HCT116 (cell line): ENCODE results near the gene POLN. TPM values are rescaled to one million over a fixed set of nuclear protein-coding genes. Genes with fewer than 3 reads are reported as not detected.

Experiments used
- ATAC-seq: fragments of 200-7000 bp; cut with Tn5 transposase; 2 replicates; pipeline ENCODE4 v1.9.1; 2020; ENCODE audit warnings: mild to moderate bottlenecking, moderate library complexity
- BruUV-seq: library from RNA; stranded (reverse); fragments of 400-500 nt; replicated peaks from 2 replicates; lab custom pipeline; 2021; lab: Mats Ljungman, UMichigan
- CTCF ChIA-PET: fragments of 300-600 bp; sonication (Branson Sonifier 250); formaldehyde crosslinking; loops from one replicate; lab custom pipeline; 2021; ENCODE audit warnings: antibody characterized with exemption; lab: Charles Lee
- POLR2A ChIA-PET: fragments of 300-600, 350-600 bp; sonication (Branson Sonifier 250); formaldehyde crosslinking; loops from one replicate; lab custom pipeline; 2021; ENCODE audit warnings: antibody characterized with exemption; lab: Charles Lee
- RAD21 ChIA-PET, 2 experiments: fragments of 300-600 bp; sonication (Branson Sonifier 250); formaldehyde crosslinking; loops; one replicate each; lab custom pipeline; 2023; ENCODE audit warnings: low total read pairs in 2 of 2; ENCODE audit not compliant: uncharacterized antibody in 2 of 2, unreplicated experiment in 2 of 2, low non-redundant PET in 1 of 2; lab: Charles Lee
- DNase-seq: peaks from one replicate; pipeline ENCODE4 v3.0.0-alpha.2; 2010; ENCODE audit warnings: low read depth, low spot score
- H2AFZ ChIP-seq: fragments of 200-600 bp; shearing (Covaris generic), sonication (generic); 2 replicates; pipeline ENCODE4 v1.6.1; 2017; ENCODE audit warnings: low read depth, mixed run types, mixed read lengths, antibody characterized with exemption, low read length; ENCODE audit not compliant: poor library complexity, severe bottlenecking
- H3K27ac ChIP-seq: 2 replicates; pipeline ENCODE4 v1.5.1; 2012; ENCODE audit warnings: low read depth, low read length
- H3K27me3 ChIP-seq: fragments of 200-600 bp; sonication (generic); 2 replicates; pipeline ENCODE4 v1.6.1; 2016; ENCODE audit warnings: mixed run types, low read length, mixed read lengths; ENCODE audit not compliant: insufficient read depth
- H3K36me3 ChIP-seq, 2 experiments: fragments of 200-500 bp in 1 of 2; fragments of 200-600 bp in 1 of 2; sonication (Bioruptor generic) in 1 of 2; sonication (generic) in 1 of 2; 2 replicates each; pipeline versions ENCODE4 v1.5.1 to v1.6.1; 2014 to 2016; ENCODE audit warnings: low read length in 2 of 2, inconsistent platforms in 1 of 2, mixed read lengths in 1 of 2, mixed run types in 1 of 2; ENCODE audit not compliant: insufficient read depth in 2 of 2, control insufficient read depth in 1 of 2
- H3K4me1 ChIP-seq, 2 experiments: fragments of 200-600 bp in 1 of 2; sonication (generic) in 1 of 2; 2 replicates each; pipeline versions ENCODE4 v1.5.1 to v1.6.1; 2012 to 2017; ENCODE audit warnings: low read length in 2 of 2, inconsistent platforms in 1 of 2, mild to moderate bottlenecking in 1 of 2, mixed read lengths in 1 of 2, mixed run types in 1 of 2, moderate library complexity in 1 of 2; ENCODE audit not compliant: insufficient read depth in 2 of 2, control insufficient read depth in 1 of 2
- H3K4me2 ChIP-seq: fragments of 200-600 bp; sonication (generic); 2 replicates; pipeline ENCODE4 v1.6.1; 2017; ENCODE audit warnings: mixed run types, low read length, mixed read lengths
- H3K4me3 ChIP-seq, 2 experiments: fragments of 200-600 bp in 1 of 2; sonication (generic) in 1 of 2; replicated peaks in 1 of 2; 2 replicates each; pipeline ENCODE4 v1.5.1; 2011 to 2016; ENCODE audit warnings: low read length in 2 of 2, control low read depth in 1 of 2, low read depth in 1 of 2, mild to moderate bottlenecking in 1 of 2, mixed read lengths in 1 of 2, mixed run types in 1 of 2
- H3K79me2 ChIP-seq: fragments of 200-600 bp; sonication (generic); 2 replicates; pipeline ENCODE4 v1.6.1; 2017; ENCODE audit warnings: mild to moderate bottlenecking, mixed run types, low read length, moderate library complexity, mixed read lengths; ENCODE audit not compliant: insufficient read depth
- H3K9ac ChIP-seq: fragments of 200-600 bp; sonication (generic); 2 replicates; pipeline ENCODE4 v1.6.1; 2016; ENCODE audit warnings: low read length, mixed read lengths
- H3K9me2 ChIP-seq: fragments of 200-600 bp; sonication (generic), shearing (Covaris generic); 2 replicates; pipeline ENCODE4 v1.6.1; 2017; ENCODE audit warnings: mixed run types, mild to moderate bottlenecking, moderate library complexity; ENCODE audit not compliant: insufficient read depth
- H3K9me3 ChIP-seq, 2 experiments: fragments of 200-500 bp in 1 of 2; fragments of 200-600 bp in 1 of 2; sonication (Bioruptor generic) in 1 of 2; sonication (generic) in 1 of 2; 2 replicates each; pipeline ENCODE4 v1.6.1; 2014 to 2017; ENCODE audit warnings: low read length in 2 of 2, mixed read lengths in 2 of 2, inconsistent platforms in 1 of 2, low read depth in 1 of 2, mild to moderate bottlenecking in 1 of 2, mixed run types in 1 of 2, moderate library complexity in 1 of 2; ENCODE audit not compliant: control insufficient read depth in 1 of 2, insufficient read depth in 1 of 2
- H4K20me1 ChIP-seq: fragments of 200-600 bp; sonication (generic), shearing (Covaris generic); 2 replicates; pipeline ENCODE4 v1.6.1; 2017; ENCODE audit warnings: mixed run types, mild to moderate bottlenecking, moderate library complexity; ENCODE audit not compliant: insufficient read depth
- EGR1 ChIP-seq: IDR thresholded peaks from 2 replicates; pipeline ENCODE4 v1.6.1; 2012; ENCODE audit warnings: low read depth
- EZH2 ChIP-seq: fragments of 200-600 bp; sonication (generic); IDR thresholded peaks from 2 replicates; pipeline ENCODE4 v1.6.1; 2017; ENCODE audit warnings: antibody characterized with exemption, mixed run types
- EZH2phosphoT487 ChIP-seq: fragments of 200-600 bp; IDR thresholded peaks from 2 replicates; pipeline ENCODE4 v1.6.1; 2018; ENCODE audit warnings: antibody characterized with exemption, borderline replicate concordance
- FOSL1 ChIP-seq: IDR thresholded peaks from 2 replicates; pipeline ENCODE4 v1.6.1; 2012; ENCODE audit warnings: low read depth
- JUND ChIP-seq: IDR thresholded peaks from 2 replicates; pipeline ENCODE4 v1.6.1; 2012
- POLR2A ChIP-seq: IDR thresholded peaks from 2 replicates; pipeline ENCODE4 v1.7.0; 2011; ENCODE audit warnings: borderline replicate concordance; ENCODE audit not compliant: insufficient read depth, insufficient read length; ENCODE audit errors: extremely low read depth
- RAD21 ChIP-seq: IDR thresholded peaks from 2 replicates; pipeline ENCODE4 v1.6.1; 2012; ENCODE audit warnings: low read depth, mild to moderate bottlenecking
- SIN3A ChIP-seq: IDR thresholded peaks from 2 replicates; pipeline ENCODE4 v1.6.1; 2012; ENCODE audit warnings: low read depth
- SRF ChIP-seq: IDR thresholded peaks from 2 replicates; pipeline ENCODE4 v1.6.1; 2012; ENCODE audit warnings: low read depth
- TCF7L2 ChIP-seq: IDR thresholded peaks from 2 replicates; pipeline ENCODE4 v1.7.0; 2011; ENCODE audit warnings: borderline replicate concordance, inconsistent platforms; ENCODE audit not compliant: insufficient read depth, insufficient read length; ENCODE audit errors: extremely low read depth
- ZFX ChIP-seq: fragments of 450-650 bp; IDR thresholded peaks from 2 replicates; pipeline ENCODE4 v1.6.1; 2017
- ZNF274 ChIP-seq: fragments of 200-500 bp; sonication (Bioruptor generic); IDR thresholded peaks from 2 replicates; pipeline ENCODE4 v1.6.1; 2014; ENCODE audit warnings: mild to moderate bottlenecking, low read depth, low read length, inconsistent platforms
- intact Hi-C: fragments of 100-400 bp; cut with micrococcal nuclease; formaldehyde crosslinking; loops from 2 replicates; pipeline ENCODE4 v1.10.0; 2022
- total RNA-seq: library from RNA; stranded (reverse); gene quantifications from one replicate; pipeline ENCODE4 v1.2.1, GENCODE V29; 2021; ENCODE audit not compliant: unreplicated experiment
- TF ChIP-seq, protein P1 (sequence below): IDR thresholded peaks from 2 replicates; pipeline ENCODE4 v1.6.1; 2011; ENCODE audit warnings: mild to moderate bottlenecking, low read length, moderate library complexity; ENCODE audit not compliant: insufficient replicate concordance; ENCODE audit errors: extremely low read depth

POLN gene
- total RNA-seq, 1 experiment from 2014 or later: 3.1 TPM

DNA sequence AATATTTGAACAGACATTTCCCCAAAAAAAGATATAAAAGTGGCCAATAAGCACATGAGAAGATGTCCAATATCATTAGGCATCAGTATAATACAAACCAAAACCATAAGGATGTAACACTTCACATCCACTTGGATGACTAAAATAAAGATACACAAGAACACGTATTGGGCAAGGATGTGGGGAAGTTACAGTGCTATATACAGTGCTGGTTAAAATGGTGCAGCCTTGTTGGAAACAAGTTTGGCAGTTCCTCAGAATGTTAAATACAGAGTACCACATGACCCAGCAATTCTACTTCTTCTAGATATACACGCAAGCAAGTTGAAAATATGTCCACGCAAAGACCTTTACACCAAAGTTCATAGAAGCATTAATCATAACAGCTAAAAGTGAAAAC, 58.9 kb downstream of the POLN start:
- no peak for TF ChIP-seq RAD21
- no peak for TF ChIP-seq EGR1
- TF ChIP-seq FOSL1: no peak
- TF ChIP-seq ZNF274: no peak
- TF ChIP-seq, protein P1, sequence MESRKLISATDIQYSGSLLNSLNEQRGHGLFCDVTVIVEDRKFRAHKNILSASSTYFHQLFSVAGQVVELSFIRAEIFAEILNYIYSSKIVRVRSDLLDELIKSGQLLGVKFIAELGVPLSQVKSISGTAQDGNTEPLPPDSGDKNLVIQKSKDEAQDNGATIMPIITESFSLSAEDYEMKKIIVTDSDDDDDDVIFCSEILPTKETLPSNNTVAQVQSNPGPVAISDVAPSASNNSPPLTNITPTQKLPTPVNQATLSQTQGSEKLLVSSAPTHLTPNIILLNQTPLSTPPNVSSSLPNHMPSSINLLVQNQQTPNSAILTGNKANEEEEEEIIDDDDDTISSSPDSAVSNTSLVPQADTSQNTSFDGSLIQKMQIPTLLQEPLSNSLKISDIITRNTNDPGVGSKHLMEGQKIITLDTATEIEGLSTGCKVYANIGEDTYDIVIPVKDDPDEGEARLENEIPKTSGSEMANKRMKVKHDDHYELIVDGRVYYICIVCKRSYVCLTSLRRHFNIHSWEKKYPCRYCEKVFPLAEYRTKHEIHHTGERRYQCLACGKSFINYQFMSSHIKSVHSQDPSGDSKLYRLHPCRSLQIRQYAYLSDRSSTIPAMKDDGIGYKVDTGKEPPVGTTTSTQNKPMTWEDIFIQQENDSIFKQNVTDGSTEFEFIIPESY: no peak
- TF ChIP-seq JUND: no peak
- TF ChIP-seq SRF: no peak
- no peak for TF ChIP-seq POLR2A
- no peak for TF ChIP-seq EZH2phosphoT487
- TF ChIP-seq EZH2: no peak
- TF ChIP-seq TCF7L2: no peak
- no peak for TF ChIP-seq SIN3A
- TF ChIP-seq ZFX: no peak
- DNase-seq (no peak), ATAC-seq (no peak)
- Histone ChIP-seq H3K4me2 (no peak overlapping the region), H3K9ac (no peak overlapping the region), H2AFZ (no peak overlapping the region), H3K9me3 (no peaks in the 10 kb centered on the region), H3K4me1 (no peaks in the 10 kb centered on the region), H3K36me3 (no peaks in the 10 kb centered on the region), H4K20me1 (no peaks in the 10 kb centered on the region), H3K4me3 (no peak overlapping the region), H3K27me3 (no peaks in the 10 kb centered on the region), H3K79me2 (no peaks in the 10 kb centered on the region), H3K27ac (no peak overlapping the region), H3K9me2 (no peaks in the 10 kb centered on the region)
- BruUV-seq: no TSS peak
- POLR2A ChIA-PET: no interaction called here
- intact Hi-C loops: loop anchor here (5.0 kb wide), 1 partner anchor 371 kb away; no protein-coding TSS in a partner anchor
- RAD21 ChIA-PET: no interaction called here
- CTCF ChIA-PET: interaction anchor here (1.1 kb wide), 1 partner anchor 19 kb away, joined by 3 read pairs; no protein-coding TSS in a partner anchor
